HG03342 (cell line): ENCODE results near the gene C1orf52.

ENCODE experiments used
- ATAC-seq: cut with Tn5 transposase; IDR thresholded peaks from one replicate; pipeline ENCODE4 v1.9.1; 2021; ENCODE audit warnings: mild to moderate bottlenecking, moderate library complexity; ENCODE audit not compliant: unreplicated experiment

Gene C1orf52

DNA sequence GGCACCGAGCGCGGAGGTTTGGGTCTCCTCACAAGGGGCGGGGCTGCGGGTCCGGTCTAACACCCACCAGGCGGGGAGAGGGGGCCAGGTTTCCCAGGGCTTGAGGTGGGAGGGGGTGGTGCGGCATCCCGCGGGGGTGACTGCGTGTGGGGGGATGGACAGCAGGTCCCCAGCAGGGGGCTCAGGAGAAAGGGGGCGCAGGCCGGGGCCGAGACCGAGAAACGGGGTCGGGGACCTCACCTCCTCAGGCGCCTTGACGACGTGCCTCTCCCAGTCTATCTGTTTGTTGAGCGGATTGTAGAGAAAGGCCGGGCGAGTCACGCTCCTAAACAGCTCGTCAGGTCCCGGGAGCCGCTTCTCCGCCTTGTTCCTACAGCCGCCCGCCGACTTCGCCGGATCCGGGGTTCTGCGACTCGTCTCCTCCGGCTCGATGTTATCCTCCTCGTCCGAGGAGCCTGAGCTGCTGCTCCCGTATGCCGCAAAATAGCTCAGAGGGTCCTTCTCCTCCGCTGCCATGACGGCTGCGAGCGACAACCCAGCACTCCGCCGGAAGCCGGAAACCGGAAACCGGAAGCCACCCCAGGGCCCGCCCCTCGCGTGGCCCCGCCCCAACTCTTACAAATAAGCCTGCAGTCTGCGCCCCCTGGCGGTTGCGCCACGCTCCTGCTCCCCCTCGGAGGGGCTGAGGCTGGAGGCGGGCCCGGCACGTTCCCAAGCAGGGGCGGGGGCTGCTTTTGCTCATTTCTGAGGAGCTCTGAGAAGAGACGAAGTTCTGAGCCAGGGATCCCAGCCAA, at the start of gene C1orf52:
C1orf52 (minus strand) TSS at position 545 of the 794 bp plus-strand sequence; CDS start at position 516, 29 bp downstream.
- peak; percentile 98 for ATAC-seq

DNA sequence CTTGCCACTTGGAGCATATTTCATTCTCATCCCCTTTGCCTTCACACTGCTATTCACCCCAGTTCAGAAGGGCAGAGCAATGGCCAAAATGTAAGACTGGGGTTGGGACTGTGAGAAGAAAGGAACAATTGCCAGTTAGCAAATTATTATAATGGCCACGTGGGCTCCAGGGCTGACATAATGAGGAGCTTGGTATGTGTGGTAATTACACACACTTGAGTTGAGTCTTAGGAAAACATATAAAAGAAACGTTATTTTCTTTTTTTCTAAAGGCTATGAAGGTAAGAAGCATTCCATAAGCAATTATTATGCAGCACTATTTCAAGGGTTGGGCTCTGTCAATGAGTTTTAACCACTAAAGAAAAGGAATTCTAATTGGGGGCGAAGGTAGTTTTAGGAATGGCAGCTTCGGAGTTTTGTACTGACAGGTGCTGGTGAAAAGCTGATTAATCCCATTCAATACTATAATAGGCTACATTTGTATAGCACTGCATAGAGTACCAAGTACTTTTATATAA, 49.4 kb upstream of the C1orf52 start:
- ATAC-seq = no peak

DNA sequence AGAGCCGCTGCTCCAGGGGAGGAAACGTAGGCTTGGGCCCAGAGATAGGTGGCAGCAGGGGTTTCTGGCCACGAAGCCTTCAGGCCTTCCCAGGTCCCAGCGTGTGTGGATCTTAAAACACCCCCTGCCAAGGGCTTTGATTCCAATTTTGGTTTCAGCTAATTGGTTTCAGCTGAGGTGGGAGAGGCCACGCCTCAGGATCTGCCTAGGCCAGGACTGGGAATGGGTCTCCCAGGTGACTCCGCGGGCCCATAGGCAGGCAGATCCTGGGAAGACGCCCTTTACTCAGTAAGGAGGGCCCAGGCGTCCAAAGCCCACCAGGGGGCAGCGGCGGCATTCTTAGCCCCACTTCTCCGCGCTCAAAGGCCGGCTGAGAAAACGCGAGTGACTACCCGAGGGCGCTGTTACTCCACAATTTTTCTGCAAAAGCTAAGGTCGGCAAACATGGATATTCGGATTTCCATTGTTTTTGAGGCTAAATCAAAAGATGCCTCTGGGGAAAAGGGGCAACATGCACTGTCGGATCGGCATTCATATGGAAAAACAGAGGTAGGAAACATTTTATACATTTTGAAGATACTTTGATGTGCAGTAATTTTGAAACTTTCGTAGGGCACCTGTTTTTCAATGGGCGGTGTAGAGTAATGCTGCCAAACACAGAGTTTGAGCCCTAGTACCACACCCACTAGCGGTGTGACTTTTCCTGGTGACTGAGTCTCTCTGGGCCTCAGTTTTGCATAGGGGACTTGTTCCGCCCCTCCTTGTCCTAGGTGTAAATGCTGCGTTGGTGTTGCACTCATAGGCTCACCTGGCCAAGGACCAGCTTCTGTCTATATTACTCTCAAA, 48.7 kb upstream of the C1orf52 start:
- ATAC-seq = peak; percentile 93

DNA sequence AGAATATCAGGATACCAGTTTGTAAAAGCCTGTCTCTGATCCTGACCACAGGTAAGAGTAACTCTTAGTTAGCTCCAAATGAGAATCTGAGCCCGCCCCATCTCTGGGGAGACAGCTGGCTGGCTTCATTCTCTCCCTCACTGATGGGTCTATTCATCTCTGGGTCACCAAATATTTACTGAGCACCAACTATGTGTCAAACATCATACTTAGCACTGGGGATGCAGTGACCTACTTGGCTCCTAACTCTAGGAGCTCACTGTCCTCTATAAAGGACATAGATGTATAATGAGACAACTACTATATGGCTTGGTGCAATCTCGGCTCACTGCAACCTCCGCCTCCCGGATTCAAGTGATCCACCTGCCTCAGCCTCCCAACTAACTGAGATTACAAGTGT, 46.8 kb upstream of the C1orf52 start:
- ATAC-seq = no peak

DNA sequence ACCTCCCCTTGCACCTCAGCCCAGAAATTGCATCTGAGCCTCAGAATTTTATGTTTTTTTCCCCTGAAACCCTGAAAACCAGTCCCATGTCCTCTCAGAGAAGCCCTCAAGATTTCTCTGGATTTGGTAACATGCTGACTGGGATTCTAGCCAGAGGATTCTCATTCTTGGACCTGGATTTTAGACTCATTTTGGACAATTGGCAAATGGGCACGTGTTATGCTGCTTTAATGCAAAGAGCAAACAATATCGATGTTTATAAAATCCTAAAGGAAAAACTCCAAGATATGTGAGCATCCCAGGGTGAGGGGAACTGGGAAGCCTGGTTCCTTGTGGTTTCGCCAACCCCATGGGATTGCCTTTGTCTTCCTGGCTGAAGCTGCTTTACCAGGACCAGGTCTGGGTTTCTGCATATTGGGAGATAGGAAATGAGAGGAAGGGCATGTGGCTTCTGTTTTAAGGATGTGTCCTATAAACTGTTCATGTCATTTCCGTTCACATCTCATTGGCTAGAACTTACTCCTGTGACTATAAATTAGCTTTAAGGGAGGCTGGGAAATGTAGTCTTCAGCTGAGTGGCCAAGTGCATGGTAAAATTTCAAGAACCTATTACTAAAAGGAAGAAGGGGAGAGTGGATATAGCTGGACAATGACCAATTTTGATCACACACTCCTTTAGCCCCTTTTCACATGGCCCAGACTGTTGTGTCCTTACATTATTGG, 44.1 kb upstream of the C1orf52 start:
- ATAC-seq = no peak

DNA sequence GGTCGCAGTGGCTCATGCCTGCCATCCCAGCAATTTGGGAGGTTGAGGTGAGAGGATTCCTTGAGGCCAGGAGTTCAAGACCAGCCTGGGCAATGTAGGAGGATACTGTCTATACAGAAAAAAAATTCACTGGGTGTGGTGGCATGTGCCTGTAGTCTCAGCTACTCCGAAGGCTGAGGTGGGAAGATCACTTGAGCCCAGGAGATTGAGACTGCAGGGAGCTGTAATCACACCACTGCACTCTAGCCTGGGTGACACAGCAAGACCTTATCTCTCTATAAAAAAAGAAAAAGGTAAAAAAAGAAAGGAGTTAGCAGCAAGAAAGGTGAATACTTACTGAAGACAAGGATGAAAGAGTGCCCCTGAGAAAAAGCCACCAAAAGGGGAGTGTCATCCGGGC, 40.7 kb upstream of the C1orf52 start:
- no peak for ATAC-seq

DNA sequence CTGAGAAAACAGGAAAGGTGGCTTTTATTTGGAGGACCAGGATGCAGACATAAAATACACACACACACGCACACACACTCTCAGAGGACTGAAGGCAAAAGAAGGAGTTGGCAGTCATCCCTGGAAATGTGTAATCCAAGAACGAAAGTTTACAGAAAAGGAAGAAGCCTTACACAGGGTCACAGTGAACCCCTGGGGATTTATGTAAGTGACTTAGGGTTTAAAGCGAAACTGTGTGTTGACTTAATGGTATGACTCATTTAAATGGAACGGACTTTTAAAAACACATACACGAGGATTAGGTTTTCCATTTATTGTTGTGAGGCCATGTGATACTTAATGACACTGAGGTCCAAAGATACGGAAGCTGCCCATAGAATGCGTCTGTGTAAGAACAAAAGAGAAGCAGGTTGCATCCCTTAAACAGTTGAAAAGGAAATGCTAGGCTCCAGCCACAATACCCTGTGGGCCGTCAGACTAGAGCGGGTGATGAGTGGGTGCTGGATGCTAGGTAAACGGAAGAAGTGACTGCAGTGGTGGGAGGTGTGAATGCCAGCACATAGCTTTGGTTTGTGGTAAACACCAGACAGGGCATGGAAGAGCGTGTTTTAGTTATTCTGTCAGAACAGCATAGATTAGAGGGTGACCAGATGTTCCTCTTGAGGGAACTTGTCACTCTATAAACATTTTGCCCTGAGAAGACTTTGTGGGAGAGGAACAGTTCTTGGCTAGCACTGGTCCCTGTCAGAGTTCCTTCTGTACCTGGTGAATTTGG, 38.6 kb upstream of the C1orf52 start:
- ATAC-seq = peak; percentile 91

DNA sequence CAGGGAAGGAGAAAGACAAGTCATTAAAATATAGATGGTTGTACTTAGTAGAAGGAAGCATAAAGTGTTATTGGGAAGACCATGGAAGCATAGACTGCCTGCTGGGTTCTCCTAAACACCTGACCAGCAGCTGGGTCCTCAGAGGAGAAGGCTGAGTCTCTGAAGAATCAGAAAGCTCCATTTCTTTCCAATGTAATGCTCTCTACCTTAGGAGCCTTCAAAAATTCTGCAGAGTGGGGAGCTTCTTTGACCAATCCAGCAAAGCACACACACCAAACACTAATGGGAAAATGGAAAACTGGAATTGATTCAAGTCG, 38.0 kb upstream of the C1orf52 start:
- ATAC-seq = no peak

DNA sequence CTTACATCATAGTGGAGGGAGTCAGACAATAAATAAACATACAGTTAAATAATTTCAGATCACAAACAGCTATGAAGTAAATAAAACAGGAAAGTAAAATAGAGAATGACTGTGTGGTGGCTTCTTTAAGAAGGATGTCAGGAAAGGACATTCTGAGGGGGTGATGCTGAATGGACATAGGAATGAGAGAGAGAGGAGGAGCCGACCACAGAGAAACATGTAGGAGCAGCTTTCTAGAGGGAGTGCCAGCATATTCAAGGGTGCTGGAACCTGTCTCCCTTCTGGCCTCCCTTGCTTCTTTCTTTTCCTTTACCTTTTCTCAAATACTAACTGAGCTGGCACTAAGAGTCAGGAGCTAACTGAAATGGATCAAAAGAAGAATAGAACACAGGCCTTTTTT, 37.5 kb upstream of the C1orf52 start:
- ATAC-seq = no peak

DNA sequence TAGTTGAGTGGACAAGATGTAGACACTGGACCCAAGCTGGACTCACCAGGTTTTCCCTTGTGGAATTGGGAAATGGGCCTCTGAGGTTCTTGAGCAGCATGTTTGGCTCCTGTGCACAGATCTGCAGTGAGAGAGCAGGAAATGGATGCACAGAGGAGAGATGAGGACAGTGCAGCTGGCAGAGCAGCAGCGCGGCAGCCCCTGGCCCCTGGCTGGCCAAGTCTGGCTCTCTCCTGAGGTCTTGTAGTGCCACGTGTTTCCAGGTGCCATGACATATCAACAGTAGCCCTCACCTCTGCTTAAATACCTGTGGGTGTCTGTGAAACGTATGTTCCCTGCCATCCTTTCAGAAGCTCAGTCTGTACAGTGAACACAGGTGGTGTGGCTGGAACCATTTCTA, 36.2 kb upstream of the C1orf52 start:
- ATAC-seq = no peak

DNA sequence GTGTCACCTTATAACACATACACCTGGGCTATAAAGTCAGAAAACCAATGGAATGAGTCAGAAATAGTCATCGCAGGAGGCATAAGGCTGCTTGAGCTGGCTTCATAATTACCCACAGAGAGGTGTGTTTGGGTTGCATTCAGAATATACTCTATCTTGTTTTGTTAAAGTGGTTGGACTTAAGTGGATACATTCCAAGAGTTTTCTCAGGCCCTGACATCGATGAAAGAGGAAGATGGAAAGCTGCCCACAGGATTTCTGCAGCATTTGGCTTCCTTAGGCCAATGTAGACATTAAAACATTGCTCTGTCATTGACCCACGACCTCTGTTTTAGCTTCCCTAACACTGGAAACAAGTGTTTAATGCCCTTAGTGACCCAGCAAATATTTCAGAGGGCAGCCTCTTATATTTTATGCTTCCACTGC, 35.6 kb upstream of the C1orf52 start:
- ATAC-seq = no peak

DNA sequence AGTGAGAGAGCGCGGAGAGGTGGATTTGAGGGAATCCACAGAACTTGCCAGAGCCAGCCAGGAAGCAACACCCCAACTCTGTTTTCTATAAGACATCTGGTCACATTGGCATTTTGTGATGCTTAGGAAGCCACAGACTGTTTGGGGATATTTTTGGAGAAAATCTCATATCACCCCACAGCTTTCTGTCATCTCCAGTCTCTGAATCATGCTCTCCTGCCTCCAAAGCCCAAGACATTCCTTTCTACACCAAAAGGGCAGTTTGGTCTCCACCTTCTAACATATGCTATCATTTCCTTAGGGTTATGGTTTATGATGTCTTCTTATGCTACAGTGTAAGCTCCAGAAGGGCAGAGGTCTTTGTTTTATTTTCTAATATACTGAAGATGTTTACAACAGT, 31.4 kb upstream of the C1orf52 start:
- ATAC-seq = no peak

DNA sequence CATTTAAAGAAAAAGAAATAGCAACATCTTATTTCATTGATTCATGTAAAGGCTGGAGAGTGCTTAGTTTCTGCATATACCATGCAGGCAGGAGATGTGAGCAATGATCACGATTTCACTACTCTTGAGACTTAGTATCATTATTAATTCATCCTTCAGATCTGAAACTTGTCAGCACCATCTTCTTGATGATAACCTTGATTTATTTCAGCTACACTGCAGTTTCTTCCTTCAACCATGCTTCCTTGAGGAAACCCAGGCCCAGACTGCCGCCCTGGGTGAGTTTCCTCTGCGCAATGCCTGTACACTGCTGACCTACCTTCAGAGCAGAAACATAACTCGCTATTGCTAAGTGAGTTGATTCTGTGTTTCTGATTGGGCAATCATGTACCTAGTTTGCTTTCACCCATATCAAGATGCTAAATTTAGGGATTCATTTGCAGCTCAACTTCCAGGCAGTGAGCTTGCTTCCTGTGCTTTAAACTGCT, 30.4 kb upstream of the C1orf52 start:
- ATAC-seq = peak; percentile 70

DNA sequence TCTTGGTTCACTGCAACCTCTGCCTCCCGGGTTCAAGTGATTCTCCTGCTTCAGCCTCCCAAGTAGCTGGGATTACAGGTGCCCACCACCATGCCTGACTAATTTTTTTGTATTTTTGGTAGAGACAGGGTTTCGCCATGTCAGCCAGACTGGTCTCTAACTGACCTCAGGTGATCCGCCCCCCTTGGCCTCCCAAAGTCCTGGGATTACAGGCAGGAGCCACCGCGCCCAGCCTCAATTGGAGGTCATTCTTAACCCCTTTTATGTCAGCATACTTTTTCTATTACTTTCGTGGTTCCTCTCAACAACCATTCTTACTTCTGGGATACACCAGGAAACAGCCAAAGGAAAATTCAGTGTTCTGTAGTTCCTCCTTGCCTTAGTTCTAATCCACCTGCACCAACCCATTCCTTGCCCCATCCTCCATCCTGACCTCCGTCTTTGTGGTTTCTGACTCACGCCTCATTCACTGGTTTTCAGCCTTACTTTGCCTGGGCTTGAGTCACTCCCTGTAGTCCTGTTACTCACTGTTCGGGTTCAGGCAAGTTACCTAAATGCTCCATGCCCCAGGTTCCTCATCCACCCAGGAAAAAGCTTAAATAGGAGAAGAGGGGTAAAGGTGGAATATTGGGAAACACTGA, 29.9 kb upstream of the C1orf52 start:
- ATAC-seq = no peak

DNA sequence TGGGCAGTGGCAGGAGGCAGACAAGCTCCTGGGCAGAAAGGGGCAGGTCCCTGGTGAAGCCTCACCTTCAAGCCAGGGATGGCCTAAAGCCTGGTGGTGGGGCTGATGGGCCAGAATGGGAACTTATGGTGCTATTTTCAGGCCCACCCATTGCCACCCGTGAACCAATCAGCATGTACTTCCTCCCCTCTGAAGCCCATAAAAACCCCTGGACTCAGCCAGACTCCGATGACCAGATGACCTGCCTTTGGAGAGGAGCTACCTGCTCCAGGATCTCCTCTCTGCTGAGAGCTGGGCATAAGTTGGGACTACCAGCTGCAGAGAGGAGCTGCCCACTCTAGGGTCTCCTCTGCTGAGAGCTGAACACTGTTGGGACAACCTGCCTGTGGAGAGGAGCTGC, 24.7 kb upstream of the C1orf52 start:
- ATAC-seq = no peak

DNA sequence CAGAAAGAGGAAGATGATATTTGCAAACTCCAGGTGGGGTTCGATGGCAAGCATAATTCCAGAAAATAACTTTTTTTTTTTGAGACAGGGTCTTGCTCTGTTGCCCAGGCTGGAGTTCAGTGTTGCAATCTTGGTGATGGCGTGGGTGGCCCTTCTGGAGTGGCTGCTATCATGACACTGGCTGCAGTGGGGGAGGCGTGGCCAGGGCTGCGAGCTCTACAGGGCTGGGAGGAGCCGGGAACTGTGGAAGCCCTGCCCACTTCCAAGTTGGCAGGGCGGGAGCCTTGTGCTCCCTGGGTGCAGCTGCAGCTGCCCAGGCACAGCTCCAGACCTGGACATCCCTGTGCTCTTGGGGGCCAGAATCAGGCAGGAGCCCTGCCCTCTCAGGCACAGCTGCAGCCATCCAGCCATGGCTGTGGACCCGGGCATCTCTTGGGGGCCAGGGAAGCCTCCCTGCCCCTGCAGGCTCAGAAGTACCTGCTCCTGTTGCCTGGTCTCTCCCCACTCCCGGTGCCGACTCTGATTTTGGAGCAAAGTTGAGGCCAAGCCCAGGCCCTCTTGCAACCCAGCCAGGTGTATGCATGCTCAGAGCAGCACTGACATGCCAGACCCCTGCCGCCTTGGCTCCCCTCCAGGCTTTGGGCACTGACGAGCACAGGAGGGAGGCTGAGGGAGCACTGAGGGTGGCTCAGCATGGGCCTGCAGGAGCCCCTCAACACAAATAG, 24.2 kb upstream of the C1orf52 start:
- no peak for ATAC-seq

DNA sequence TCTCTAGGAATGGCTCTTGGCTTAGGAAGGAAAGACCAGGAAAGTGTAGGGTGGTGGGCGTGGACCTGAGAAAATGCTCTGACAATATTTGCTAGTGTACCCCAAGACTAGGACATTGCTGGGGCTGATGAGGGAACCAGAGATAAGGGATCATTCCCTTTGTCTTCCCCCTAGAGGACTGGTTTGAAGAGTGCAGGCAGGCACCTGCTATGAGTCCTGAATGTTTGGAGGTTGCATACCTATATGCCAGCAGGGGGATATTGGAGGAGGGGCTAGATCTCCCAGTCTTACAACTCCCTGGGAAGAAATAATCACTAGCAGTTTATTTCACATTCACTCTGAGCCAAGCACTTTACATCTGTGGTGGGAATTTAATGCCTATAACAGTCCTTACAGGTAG, 23.0 kb upstream of the C1orf52 start:
- ATAC-seq = peak; percentile 35

DNA sequence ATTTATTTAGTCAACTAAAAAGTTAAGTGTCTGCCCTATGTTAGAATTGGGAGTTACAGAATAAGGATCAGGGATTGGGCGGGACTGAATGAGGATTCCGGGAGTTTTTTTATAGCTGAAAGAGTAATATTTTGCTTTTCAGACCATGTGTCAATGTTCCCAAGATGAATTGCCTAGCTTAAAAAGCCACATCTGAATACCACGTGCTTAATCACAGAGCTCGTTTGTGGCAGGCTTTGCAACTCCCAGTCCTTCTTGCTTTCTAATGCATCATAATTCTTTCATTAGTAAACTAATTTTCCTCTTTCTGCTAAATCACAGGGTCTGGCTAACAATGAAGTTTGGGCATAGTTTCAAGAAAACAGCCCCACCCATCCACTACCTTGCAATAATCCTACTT, 21.2 kb upstream of the C1orf52 start:
- no peak for ATAC-seq

DNA sequence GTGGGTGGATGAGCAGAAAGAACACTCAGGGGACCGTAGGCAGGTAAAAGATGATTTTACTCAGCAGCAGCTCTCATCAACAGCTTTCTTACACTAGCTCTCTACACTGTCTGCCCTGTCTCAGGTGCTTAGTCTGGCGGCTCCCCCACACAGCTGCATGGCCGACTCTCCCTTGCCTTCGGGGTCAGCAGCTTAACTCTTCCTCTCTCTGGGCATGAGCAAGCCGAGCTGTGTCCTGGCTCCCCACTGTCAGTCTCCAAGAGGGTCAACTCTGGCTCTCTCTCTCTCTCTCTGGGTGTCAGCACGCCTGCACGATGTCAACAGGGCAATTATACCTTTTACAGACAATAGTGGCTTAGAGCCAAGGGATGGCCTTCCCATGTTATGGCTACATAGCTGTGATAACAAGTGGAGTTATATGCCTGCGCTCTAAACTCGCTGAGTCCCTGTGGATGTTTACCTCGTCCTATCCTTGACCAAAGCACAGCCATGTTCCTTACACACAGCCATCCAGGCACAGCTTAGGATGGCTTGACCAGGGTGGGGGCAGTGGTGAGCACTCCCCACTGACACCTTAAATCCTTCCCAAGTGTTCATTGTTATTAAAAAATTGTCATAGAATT, 20.1 kb upstream of the C1orf52 start:
- no peak for ATAC-seq
